HG02840 (cell line): ENCODE results near the gene MSI2.

Source experiments
- ATAC-seq: cut with Tn5 transposase; IDR thresholded peaks from one replicate; pipeline ENCODE4 v1.9.1; 2021; ENCODE audit warnings: mild to moderate bottlenecking, moderate library complexity, moderate number of reproducible peaks; ENCODE audit not compliant: unreplicated experiment, low FRiP score

Gene MSI2

DNA sequence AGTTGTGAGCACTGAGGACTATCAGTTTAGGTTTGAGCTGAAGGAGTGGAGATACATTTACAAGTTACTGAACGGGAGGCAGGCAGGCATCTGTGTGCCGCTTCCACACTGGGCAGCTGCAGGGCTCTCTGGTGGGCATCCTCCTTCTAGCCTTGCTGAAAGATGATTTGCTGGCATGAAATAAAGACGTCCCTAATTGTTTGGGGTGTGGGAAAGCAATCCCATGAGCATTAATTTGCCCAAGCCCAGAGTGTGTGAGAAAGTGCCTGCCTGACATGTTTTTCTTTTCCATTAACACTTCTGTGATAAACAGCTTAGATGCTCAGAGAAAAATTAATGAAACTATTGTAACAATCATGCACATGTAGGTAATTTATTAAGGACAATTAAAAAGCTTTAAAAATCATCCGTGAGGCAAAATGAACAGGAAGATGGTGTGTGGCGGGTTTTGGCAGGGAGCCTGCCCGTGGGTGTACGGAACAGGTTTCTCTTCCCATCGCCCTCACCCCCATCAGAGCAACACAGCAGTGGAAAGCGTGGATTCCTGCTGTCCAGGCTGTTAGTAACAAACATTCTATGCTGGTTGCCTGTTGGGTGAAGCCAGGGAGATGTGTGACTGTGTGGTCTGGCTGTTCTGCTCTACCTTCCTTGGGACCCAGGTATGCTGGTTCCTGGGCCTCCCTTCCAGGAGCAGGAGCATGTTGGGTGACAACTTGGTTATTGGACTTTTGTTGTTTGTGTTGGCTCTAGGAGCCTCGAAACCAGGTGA, 191.9 kb downstream of the MSI2 start:
- no peak for ATAC-seq

DNA sequence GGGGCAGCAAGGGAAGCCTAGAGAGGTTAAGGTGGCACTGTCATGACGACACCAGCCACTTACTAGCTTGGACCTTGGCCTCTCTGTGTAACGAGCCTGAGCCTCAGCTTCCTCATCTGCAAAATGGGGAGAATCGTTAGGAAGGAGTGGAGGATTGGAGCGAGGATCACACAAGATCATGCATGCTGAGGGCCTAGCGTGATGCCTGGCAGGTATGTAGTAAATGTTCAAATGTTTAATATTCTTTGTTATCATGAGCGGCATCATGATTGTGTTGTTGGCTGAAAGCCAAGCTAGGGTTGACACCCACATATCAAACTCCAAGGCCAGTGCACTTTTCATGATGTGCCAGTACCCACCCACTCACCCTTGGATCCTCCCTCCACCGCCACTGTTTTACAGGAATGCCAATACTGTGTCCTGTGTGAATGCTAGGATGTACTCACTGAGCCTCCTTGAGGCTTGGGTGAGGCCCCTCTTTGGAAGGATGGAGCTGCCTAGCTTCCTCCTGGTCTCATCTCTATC, 192.5 kb downstream of the MSI2 start:
- ATAC-seq: no peak

DNA sequence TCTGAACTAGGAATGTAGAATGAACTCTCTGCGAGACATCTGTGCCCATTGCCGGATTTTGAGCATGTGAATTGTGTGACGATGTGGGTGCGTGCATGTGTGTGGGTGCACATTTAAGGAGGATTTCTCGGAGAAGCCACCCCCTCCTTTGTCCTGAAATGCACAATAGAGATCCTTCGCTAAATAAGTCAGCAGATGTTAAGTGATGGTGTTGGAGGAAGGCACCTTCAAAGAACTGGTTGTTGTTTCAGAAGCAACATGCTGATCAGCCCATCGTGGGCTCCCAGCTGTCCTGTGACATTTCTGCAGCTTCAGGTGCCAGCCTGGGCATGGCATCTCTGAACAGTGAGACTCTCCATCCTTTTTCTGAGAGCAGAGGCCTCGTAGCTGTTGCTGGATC, 194.9 kb downstream of the MSI2 start:
- no peak for ATAC-seq

DNA sequence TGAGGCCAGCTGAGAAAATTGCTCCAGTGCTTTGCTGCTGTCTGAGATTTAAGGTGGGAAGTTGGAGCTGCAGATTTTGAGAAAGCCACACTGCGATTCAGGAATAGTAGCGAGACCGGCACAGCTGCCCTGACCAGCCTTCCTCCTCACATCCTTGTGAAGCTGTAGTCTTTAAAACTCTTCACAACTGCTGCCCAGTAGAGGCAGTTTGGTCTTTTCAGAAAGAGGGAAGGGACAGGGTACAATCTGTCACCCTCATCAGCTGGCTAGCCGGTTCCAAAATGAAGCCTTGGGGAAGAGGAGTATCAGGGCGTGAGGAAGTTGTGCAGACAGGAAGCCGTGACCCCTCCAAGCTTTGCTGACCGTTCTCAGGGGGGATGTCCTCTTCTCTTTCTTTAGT, 195.3 kb downstream of the MSI2 start:
- no peak for ATAC-seq

DNA sequence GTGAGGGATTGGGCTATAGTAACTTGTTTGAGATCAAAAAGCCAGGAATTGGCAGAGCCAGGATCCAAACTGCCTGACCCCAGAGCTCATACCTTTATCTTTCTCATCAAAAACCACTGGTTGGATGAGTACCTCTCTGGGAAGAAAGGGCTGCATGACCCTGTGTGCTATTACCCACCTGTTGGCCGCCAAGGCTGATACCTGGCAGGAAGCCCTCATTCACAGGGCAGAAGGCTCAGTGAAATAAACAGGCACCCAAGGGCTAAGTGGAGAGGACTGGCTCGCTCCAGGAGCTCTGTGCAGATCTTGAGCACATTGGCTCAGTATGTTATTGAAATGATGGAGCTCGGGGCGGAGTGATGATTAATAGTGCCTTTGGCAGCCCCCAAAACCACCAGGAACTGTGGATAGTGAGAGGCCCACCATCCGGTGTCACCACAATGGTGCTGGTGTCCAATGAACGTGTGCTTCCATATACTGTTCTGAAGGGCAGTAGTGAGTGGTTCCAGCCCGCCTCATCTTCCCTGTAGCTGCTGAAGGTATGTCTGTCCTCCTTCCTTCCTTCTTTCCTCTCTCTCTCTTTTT, 197.6 kb downstream of the MSI2 start:
- ATAC-seq: no peak

DNA sequence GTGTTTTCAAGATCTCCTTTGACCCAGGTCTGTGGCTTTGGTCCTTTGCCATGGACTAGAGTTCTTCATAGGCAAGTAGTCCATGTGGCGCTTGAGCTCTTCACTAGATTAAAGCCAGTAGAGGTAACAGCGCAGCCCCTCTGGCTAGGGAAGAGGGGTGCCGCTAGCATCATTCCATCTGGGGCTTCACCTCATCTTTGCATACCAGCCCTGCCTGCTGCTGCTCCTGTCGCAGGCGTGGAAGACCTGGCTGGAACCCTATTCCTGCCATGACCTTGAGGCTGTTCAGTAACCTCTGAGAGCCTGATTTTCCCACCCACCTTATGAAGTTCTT, 198.4 kb downstream of the MSI2 start:
- no peak for ATAC-seq

DNA sequence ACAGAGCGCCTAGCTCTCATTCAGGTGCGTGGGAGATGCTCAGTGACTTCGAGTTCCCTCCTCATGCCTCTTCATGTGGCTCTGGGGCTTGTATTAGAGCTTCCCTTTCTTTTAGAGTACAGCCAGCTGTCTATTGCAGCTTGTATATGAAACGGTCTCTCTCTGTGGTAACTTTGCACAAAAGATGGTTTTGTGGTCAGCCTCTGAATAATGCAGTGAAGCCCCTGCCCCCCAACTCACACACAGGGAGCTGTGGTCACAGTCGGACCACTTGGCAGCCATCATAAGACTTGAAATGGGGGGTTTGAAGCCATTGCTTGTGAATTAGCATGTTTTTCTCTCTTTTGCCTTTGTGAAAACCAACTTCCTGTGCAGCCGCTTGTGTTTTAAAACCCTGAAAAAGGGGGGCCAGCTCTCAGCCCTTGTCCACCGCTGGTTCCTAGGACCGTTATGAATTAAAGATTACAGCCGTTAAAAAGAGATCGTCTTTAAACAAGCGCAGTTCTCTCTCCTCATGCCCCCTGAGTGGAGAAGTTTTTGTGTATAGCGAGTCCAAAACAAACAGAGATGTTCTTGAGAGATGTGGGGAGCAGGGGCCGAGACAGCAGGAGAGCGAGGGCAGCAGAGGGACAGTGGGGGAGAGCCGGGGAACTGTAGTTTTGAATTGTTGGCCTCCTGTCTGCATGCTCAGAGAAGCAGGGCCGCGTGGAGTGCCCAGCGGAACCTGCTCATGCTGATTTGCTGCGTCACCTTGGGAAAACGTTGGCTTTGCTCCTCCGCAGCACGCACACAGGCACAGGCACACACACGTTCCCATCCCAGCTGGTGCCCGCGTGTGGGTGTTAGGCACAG, 199.0 kb downstream of the MSI2 start:
- peak; percentile 61 for ATAC-seq

DNA sequence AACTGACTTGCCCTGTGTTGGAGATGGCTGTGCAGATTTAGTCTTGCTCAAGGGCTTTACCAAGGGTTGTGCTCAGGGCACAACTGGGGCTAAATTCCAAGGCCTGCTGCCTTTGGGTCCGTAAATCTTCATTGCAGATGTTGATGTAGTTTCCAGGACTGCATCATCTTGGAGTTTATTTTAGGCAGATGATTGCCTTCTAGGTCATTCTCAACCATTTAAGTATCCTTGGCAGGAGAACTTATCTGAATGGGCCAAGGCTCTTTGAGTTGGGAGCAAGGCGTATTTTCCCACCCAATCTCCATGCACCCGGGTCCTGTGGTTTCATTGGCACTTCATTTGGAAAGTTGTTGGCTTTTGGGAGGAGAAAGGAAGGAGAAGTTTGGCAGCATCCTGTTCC, 200.3 kb downstream of the MSI2 start:
- no peak for ATAC-seq

DNA sequence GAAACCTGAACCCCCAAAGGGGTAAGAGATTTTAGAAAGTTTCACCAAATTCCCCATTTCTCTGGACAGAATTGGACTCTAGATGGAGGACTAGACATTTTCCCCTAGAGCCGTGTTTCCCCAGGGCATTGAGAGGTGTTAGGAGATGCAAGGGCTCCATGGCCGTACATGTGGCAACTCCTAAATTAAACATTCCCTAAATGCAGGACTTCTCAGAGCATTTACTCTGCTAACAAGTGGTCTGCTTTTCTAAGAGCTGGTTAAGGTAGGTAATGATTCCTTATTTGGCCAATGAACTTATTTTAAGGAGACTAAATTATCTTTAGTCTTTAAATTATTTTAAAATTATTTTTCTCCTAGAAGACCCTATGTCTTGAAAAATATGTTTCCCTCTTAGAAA, 200.9 kb downstream of the MSI2 start:
- ATAC-seq: no peak

DNA sequence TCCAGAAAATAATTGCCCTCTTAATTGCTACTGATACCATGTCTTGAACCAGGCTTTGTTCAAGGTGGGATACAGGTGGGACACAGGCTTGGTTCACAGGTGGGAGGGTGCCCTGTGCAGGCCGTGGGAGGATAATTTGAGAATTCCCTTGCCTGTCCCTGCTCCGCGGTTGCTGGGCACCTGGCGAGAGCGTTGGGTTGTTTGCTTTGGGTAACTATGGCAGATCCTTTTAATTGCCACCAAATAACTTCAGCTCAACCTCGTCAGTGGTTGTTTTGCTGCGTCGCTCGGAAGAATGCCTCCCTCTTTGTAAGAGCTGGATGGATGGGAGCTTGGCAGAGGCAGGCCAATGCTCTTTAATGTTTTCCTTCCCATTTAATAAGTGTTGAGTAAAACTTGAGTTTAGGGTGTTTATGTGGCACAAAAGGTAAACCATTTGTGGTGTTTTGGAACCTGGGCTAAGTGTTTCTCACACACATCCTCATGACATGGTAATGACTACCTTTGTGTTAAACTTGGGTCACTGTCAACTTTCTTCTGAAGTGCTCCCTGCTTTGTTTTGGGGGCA, 202.5 kb downstream of the MSI2 start:
- no peak for ATAC-seq

DNA sequence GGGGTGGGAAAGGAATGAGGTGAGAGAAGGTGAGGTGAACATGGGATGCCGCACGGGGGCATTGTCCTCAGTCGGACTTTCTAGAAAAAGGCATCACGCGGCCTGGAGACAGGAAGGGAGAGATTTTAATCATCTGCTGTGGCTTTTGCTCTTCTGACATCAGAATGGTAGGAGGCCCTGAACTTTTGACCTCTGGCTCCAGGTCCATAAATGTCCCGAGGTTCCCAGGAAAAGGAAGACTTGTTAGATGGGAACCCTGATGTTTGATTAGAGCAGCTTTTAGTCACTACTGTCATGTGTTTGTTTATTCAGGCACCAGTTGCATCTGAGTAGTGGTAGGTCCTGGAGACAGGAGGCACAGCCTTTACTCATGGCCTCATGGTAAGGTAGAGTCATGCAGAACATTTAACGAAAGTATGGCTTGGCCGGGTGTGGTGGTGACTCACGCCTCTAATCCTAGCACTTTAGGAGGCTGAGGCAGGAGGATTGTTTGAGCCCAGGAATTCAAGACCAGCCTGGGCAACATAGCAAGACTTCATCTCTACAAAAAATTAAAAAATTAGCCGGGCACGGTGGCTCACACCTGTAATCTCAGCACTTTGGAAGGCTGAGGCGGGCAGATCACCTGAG, 203.1 kb downstream of the MSI2 start:
- ATAC-seq: no peak

DNA sequence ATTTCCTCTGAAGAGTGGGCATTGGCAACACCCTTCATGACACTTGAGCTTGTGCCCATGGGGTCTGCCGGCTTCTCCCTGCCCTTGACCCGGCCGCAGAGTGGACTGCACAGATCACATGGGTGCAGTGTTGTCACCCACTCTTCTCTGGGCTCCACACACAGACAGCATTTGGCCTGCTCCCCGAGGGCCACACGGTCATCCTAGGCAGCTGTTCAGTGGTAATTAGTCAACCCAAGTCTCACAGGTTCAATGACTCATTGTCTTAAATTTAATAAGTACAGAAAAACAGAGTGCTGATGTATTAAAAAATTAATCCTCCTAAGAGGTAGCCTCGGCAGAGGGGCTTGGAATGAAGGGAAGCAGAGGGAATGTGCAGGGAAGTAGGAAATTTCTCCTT, 204.8 kb downstream of the MSI2 start:
- ATAC-seq: no peak

DNA sequence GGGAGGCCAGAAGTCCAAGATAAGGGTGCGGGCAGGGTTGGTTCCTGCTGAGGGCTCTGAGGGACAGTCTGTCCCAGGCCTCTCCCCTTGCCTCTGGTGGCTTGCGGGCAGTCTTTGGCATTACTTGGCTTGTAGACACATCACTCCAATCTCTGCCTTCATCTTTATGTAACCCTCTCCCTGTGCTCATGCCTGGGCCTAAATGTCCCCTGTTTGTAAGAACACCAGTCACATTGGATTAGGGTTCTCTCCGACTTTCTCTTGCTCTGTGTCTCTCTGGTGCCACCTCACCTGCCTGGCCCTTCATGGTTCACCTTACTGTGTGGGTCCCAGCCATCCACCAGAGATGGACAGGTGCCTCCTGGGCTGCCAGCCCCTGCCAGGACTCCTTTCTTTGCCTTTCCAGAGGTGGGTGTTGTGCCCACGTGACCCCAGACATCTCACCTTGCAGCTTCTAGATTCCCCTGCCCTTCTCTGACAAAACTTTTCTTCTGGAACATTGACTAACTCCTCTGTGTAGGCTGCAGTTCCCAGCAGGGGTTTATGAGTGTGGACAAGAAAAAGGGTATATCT, 205.8 kb downstream of the MSI2 start:
- ATAC-seq: no peak

DNA sequence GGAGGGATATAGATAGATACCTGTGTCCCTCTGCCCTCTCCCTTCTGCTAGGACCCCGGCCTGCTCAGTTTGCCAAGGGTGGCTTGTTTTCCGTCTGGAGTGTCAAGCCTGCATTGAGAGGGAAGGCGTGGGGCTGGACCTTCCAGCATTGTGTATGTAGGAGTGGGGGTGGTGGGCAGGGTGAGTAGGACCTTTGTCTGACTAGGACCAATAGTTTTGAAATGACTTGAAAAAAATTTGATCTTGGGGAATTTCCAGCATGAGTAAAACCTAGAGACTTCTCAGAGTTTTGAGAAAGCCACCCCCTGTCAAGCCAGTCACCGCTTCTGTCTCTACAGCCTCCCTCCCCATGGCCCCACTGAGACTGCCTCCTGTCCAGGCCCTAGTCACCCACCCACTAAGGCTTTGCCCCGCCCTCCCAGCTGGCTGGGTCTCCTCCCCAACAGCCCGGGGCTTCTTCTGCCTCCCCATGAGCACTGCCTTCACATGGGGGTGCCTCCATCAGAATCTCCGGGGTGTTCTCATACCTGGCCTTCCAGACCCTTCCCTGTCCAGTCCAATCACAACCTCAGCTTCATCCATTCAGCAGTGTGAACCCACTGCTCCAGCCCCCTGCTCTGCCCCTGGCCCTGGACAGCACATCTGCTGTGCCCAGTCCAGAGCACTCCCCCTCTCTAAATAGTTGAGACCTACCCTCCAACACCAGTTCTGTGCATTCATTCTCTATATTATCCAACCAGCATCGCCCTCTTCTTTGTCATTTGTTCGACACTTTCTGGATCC, 207.0 kb downstream of the MSI2 start:
- ATAC-seq: peak; percentile 88

DNA sequence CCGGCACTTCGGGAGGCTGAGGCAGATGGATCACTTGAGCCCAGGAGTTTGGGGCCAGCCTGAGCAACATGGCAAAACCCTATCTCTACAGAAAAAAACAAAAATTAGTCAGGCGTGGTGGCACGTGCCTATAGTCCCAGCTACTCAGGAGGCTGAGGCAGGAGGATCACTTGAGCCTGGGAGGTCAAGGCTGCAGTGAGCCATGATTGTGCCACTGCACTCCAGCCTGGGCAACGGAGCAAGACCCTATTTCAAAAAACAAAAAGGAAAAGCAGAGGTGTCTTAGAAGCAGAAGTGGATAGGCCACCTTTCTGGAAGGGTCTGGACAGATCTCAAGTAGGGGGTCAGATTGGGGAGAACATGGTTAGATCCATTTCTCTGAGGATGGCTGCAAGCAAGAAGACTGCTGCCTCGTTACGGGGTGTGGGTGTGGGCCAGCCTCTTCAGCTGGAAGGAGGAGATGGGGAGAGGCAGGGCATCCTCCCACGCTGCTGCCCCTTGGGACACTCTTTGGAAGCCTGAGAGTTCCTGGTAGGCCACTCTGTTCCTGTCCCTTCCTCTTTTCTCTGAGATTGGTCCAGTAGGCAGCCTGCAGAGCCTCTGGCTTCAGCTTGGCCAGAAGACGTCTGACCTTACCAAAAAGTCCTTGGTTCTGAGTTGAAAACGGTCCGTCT, 208.0 kb downstream of the MSI2 start:
- ATAC-seq: no peak

DNA sequence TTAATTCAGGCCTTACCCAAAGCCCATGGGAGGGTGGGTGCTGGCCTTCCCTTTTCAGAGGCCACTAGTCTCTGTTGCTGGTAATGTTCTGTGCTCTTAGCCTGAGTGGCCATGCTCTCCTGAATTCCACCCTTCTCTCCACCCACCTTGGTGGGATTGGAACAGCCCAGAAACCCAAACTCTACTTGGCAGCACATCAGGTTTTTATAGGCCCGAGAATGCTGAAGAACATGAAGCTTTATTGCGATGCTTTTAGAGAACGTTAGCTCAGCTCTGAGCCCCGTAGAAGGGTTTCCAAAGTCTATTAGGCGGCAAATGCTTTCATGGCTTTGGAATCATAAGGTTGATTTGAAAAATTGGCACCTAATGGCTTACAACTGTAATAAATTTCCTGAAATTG, 209.3 kb downstream of the MSI2 start:
- ATAC-seq: no peak

DNA sequence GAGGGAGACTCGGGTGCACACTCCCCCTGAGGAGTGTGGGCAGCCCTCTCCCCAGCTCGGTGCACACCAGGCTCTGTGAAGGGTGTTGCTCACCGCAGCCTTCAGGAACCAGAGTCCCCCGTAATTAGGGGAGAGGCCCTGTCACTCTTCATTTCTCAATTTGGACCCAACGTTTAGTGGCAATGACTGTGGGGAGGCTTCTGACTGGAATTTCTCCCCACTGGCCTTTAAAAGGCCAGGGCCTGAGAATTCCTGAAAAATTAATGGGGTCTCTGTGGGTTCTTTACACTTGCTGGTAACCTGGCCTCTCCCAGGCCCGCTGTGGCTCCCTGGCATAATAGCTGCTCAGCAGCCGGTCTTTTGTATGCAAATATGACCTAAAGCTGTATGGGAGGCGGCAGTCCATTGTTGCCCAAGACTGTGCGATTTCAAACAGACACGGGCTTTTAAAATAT, 209.7 kb downstream of the MSI2 start:
- ATAC-seq: no peak

DNA sequence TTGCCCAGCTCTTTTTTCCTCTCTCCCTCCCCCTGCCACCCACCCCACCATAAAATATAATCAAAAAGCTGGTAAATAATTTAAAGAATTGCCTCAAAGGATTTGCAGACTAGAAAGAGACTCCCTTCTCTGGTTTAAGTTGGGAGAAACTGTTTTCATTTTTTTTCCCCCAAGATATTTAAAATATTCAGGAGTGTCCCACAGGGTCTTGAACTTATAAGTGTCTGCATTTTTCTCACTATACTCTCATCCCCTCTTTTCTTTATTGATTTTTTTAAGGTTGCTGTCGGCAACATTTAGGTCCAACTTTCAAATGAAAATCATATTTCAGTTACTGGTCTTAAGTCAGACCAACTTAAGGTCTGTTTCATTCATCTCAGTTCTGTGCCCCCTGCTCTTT, 210.2 kb downstream of the MSI2 start:
- no peak for ATAC-seq

DNA sequence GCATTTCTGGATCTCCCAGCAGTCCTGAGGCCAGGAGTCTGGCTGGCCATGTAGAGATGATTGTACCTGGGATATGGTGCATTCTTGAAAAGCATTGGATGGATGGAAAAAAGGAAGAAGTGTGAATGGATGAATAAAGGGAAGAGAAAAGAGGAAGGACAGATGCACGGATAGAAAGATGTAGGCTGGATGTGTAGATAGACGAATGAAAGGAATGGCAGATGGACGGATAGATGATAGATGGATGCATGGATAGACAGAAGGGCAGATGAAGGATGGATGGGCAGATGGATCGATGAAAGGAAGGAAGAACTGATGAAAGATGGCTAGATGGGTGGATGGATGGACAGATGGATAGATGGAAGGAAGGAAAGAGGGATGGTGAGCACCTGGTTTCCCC, 210.9 kb downstream of the MSI2 start:
- ATAC-seq: no peak
